Left renal pelvis (tissue), 4 donors: Measurements from ENCODE around the gene LRRC8D. TPM values are rescaled to one million over a fixed set of nuclear protein-coding genes. Genes with fewer than 3 reads are reported as not detected.
"Not testable (repeated sequence)": the region's sequence is repeated elsewhere in the genome, so short reads cannot be mapped to it uniquely, and the experiment has no call there.

ENCODE experiments used
- DNase-seq, 4 donors: peaks; one replicate each; pipeline ENCODE4 v3.0.0-alpha.2; 2013; ENCODE audit warnings: low read depth in 4 of 4, low spot score in 3 of 4
- polyA plus RNA-seq, 4 donors: library from polyadenylated mRNA; unstranded; fragments of 120-200 nt; gene quantifications; one replicate each; pipeline ENCODE4 v1.2.1, GENCODE V29; 2013; ENCODE audit not compliant: insufficient read length in 4 of 4

The LRRC8D gene
- polyA plus RNA-seq: 10 to 100 TPM; 20.7 to 44.1 (median 38.2) TPM

GRCh38 chr1:89820422-89821321 is at the start of gene LRRC8D:
LRRC8D (plus strand) TSS chr1:89821032; CDS start chr1:89933069, 112,037 bp downstream.
- DNase-seq: peak in 2 of 4 donors; percentile 64 to 76

- no peak for DNase-seq
Observed at GRCh38 chr1:89771991-89772560, 48.8 kb upstream of the LRRC8D start.

GRCh38 chr1:89776104-89776503 is 44.7 kb upstream of the LRRC8D start:
- DNase-seq: not testable (repeated sequence)

GRCh38 chr1:89777271-89777670 is 43.6 kb upstream of the LRRC8D start:
- not testable (repeated sequence) for DNase-seq

DNA sequence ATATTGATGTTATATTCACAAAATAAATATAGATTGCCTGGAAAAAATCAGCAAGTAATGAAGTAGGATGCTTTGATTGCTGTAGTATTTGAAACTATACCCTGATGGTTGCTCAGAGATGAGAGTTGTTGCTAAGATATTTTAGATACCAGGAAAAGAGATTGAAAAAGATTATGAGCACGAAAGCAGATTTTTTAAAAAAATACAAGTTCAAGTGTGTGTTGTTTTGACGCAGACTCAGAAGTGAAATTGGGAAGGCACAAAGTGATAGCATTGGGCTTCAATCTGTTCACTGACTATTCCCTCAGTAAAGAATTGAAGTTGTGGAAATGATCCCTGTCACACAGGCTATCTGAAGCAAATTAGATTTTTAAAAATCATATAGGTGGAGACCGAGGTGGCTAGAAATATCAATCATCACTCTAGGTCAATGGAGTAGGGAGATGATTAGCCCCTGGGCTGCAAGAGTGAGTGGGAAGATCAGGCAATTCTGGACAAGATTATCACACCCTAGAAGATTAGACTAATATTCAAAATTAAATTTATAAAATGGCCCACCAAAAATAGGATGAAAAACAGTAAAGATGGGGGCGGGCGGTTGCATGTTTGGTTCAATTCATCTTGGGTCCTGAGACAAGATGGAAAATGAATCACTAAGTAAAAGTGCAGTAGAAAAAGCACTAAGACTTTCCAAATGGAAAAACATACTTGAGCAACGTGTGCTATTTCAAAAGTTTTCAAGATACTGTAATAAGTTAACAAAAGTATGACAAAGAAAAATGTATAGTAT is 41.5 kb upstream of the LRRC8D start:
- DNase-seq: no peak

DNA sequence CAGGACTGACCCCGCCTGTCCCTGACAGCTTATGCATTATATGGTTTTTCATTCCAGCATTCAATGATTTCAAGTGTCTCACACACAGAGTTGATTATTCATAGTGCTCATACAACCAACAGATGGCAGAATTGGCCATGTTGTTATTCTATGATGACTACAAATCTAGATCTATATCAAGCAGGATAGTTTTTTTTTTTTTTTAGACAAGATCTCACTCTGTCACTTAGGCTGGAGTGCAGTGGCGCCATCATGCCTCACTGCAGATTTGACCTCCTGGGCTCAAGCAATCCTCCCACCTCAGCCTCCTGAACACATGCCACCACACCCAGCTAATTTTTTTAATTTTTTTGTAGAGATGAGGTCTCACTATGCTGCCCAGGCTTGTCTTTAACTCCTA is 40.1 kb upstream of the LRRC8D start:
- no peak for DNase-seq

DNA sequence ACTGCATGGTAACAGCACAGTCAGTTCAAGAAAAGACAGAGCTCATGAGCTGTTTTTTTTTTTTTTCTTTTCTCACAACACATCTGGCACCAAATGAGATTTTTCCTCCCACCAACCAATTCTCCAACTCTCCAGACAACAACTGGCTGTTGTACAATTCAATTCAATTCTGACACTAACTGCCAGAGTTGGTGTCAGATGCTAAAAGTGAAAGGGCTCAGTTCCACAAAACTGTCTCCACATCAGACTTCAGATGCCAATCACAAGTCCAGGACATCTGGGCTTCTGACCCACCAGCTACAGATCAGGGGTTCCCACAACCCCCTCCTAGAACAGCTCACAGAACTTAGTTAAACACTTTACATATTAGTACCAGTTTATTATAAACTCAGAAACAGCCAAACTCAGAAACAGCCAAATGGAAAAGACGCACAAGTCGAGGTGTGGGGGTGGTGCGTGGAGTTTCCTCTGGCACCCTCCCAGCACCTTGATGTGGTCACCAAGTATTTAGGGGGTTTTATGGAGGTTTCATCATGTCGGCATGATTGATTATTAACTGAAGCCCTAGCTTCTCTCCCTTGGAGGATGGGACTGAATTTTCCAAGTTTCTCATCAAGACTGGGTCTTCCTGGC is 39.2 kb upstream of the LRRC8D start:
- DNase-seq: no peak

- DNase-seq: no peak
Observed at GRCh38 chr1:89786628-89787214, 34.1 kb upstream of the LRRC8D start.

GRCh38 chr1:89790592-89790991 is 30.2 kb upstream of the LRRC8D start:
- DNase-seq: no peak

GRCh38 chr1:89791064-89791726 is 29.6 kb upstream of the LRRC8D start:
- DNase-seq: no peak

GRCh38 chr1:89794406-89794805 is 26.4 kb upstream of the LRRC8D start:
- DNase-seq: no peak

DNA sequence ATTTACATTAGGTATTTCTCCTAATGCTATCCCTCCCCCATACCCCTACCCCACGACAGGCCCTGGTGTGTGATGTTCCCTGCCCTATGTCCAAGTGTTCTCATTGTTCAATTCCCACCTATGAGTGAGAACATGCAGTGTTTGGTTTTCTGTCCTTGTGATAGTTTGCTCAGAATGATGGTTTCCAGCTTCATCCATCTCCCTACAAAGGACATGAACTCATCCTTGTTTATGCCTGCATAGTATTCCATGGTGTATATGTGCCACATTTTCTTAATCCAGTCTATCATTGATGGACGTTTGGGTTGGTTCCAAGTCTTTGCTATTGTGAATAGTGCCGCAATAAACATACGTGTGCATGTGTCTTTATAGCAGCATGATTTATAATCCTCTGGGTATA is 25.3 kb upstream of the LRRC8D start:
- DNase-seq: not testable (repeated sequence)

DNA sequence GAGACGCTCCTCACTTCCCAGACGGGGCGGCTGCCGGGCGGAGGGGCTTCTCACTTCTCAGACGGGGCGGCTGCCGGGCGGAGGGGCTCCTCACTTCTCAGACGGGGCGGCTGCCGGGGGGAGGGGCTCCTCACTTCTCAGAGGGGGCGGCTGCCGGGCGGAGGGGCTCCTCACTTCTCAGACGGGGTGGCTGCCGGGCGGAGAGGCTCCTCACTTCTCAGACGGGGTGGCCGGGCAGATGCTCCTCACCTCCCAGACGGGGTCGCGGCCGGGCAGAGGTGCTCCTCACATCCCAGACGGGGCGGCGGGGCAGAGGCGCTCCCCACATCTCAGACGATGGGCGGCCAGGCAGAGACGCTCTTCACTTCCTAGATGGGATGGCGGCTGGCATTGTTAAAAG is 23.0 kb upstream of the LRRC8D start:
- DNase-seq: not testable (repeated sequence)

- no peak for DNase-seq
Observed at GRCh38 chr1:89799495-89799894, 21.3 kb upstream of the LRRC8D start.

- no peak for DNase-seq
Observed at GRCh38 chr1:89800022-89800655, 20.7 kb upstream of the LRRC8D start.

DNA sequence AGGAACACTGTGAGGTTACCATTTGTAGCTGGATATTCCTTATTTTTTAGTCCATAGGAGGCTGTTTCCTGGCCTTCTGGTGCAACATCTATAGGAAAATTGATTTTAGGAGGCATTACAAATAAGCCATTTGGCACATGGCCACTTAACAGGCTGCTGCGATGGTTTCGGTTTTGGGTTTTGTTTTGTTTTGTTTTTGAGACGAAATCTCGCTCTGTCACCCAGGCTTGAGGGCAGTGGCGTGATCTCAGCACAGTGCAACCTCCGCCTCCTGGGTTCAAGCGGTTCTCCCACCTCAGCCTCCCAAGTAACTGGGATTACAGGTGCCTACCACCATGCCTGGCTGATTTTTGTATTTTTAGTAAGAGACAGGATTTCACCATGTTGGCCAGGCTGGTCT is 20.1 kb upstream of the LRRC8D start:
- no peak for DNase-seq

DNA sequence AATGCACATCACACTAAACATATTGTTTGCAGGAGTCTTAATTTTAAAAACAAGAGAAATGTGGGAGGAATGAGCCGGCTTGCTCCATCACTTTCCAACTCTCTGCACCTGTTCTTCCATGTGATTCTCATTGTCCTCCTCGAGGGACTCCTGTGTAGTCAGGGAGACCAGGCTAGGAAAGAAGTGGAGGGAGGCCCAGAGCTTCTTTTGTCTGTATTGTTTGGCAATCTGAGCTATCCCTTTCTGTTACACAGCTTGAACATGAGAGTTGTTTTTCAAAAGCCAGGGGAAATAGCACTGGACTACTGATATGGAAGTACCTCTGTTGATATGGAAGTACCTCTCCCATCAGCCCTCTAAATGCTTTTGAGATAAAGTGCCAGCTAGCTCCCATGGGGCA is 18.8 kb upstream of the LRRC8D start:
- no peak for DNase-seq

- DNase-seq: no peak
Observed at GRCh38 chr1:89802841-89803240, 18.0 kb upstream of the LRRC8D start.

- peak; percentile 53 to 77 (median 66) for DNase-seq
Observed at GRCh38 chr1:89804642-89805237, 16.1 kb upstream of the LRRC8D start.
